DMS153 (cell line): ENCODE data around the gene ST7.
"Not testable (repeated sequence)": the region's sequence is repeated elsewhere in the genome, so short reads cannot be mapped to it uniquely, and the experiment has no call there.

ENCODE experiments used
- DNase-seq: peaks from one replicate; lab custom pipeline; 2025; lab: John Stamatoyannopoulos, UW

The ST7 gene

GRCh38 chr7:116951366-116952292 is 1.7 kb upstream of the ST7 start:
- DNase-seq = no peak

- DNase-seq = no peak
These were observed 498 bp upstream of the ST7 start for GRCh38 chr7:116952635-116953371.

DNA sequence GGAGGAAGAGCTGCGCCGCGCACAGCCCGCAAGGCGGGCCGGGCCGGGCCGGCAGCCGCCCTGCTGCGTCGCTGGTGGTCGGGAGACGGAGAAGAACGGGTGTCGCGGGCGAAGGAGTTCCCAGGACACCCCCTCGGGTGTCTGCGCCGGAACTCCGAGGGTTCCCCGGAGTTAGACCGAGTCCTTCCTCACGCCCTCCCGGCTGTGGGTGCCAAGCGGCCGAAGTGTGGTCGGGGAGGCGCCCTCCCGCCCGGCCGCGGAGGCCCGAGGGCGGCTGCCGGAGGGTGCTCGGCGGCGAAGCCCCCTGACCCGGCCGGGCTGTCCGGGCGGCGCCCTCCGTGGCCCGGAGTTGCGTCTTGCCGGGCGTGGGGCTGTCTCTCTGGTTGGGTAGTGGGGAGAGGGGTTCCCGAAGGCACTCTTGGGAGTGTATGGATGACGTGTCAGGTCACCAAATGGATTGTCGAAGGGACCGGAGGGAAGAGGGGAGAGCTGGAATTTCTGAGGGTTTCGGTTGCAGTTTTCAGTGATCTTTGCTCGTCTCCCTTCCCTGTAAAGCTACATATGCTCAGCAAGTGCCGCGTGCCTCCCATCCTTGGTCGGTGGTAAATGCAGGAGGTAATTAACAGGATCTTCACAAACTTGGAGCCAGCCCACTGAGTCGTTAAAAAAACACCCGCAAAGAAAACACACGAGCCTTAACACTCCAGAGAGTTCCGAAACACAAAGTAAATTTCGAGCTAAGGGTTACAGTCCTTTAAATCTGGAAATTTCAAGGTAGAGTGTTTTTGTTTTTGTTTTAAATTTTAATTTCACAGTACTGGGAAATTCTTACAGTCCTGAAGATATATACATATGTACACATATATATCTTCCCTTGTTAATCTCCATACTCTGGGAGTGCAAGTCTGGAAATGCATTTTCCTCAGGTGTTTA is 871 bp downstream of the ST7 start:
- DNase-seq = peak; percentile 48

GRCh38 chr7:116955340-116955739 is 2.0 kb downstream of the ST7 start:
- DNase-seq = no peak

DNA sequence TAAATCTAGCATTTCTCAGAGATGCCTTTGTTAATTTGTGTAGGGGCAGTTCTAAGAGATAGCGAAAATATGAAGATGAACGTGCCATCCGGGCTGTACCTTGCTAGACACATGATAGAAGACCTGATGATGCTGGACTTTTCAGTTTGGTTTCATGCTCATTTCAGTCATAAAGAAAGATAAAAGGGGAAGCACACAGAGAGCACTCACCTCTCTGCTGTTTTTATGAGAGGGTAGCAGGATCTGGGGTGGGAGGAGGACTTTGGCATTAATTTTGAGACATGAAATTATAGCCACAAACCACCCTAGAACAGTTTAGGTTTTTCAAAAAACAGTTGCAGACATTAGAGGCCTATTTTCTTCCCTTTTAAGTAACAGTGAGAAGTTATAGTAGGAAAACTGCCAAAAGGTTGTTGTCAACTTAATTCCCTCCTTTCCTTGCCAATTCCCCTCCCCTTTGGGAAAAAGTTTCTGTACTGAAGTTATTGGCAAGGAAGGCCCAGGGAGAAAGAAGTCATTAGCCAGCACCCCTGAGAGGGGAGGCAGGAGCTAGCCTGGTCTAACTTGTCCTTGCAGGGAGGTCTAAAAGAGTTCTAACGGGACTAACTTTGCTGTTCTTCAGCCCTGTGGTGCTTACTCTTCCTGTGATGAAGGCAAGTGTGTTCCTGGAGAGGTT is 2.6 kb downstream of the ST7 start:
- no peak for DNase-seq

DNA sequence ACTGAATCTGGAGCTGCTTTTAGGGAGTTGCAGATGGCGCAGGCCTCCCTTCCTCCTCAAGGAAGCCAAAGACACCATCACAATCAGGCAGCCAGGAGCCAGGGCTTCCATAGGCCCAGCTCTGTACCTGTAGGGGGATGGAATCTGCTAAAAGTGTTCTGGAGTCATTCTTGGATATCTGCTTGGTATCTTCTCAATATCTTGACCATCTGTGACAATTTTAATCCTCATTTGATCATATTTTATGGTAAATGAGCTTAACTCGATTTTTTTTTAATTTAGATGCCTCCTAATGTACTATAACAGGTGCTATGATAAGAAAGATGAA is 3.1 kb downstream of the ST7 start:
- no peak for DNase-seq

DNA sequence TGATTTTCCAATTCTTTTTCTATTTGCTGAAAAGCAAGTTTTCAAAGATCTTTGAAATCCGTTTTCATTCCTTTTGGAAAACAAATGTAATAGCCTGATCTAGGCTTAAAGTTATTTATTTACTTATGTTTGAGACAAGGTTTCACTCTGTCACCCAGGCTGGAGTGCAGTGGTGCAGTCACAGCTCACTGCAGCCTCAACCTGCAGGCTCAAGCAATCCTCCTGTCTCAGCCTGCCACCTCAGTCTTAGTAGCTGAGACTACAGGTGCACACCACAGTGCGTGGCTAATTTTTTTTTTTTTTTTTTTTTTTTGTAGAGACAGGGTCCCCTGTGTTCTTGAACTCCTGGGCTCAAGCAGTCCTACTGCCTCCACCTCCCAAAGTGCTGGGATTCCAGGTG is 4.6 kb downstream of the ST7 start:
- DNase-seq = no peak

DNA sequence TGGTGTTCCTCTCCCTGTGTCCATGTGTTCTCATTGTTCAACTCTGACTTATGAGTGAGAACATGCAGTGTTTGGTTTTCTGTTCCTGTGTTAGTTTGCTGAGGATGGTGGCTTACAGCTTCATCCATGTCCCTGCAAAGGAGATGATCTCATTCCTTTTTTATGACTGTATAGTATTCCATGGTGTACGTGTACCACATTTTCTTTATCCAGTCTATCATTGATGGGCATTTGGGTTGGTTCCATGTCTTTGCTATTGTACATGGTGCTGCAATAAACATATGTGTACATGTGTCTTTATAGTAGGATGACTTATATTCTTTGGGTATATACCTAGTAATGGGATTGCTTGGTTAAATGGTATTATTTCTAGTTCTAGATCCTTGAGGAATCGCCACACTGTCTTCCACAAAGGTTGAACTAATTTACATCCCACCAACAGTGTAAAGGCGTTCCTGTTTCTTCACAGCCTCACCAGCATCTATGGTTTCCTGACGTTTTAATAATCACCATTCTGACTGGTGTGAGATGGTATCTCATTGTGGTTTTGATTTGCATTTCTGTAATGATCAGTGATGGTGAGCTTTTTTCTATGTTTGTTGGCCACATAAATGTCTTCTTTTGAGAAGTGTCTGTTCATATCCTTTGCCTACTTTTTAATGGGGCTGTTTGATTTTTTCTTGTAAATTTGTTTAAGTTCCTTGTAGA is 8.8 kb downstream of the ST7 start:
- DNase-seq = not testable (repeated sequence)

GRCh38 chr7:116963234-116963633 is 9.9 kb downstream of the ST7 start:
- no peak for DNase-seq

- no peak for DNase-seq
These were observed 13.3 kb downstream of the ST7 start for GRCh38 chr7:116966601-116967000.

GRCh38 chr7:116967254-116967922 is 14.1 kb downstream of the ST7 start:
- no peak for DNase-seq

- DNase-seq = no peak
These were observed 14.7 kb downstream of the ST7 start for GRCh38 chr7:116967983-116968382.

DNA sequence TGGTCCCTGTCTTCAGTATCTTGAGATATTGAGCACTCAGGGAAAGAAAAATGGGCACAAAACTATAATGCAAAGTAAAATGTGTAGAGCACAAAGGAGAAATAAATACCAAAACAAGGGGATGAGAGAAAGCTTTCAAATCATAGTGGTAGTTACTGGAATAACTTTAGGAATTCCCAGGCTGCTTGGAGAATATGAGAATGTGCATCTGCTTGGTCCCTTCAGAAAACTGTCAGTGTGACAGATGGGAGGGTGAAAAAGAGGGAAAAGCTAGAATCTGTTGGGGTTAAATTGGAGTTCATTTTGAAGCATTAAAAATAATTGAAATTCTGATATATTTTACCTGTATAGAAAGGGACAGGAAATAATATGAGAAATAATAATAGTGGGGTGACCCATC is 15.3 kb downstream of the ST7 start:
- DNase-seq = no peak

DNA sequence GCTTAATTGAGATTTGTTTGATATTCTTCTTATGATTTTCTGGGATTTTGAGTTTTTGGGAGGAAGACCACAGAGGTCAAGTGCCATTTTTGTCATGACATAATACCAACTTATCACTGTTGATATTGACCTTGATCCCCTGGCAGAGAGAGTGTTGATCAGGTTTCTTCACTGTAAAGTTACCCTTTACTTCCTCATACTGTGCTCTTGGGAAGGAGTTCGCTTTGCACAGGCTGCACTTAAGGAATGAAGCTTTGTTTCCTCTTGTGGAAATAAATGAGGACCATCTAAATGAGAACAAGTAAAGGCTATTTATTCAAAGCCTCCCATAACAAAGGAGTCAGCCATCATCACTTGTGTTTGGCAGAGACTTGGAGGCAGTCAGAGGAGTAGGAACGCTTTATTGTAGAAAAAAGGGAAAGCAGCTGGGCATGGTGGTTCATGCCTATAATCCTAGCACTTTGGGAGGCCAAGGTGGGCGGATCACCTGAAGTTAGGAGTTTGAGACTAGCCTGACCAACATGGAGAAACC is 16.1 kb downstream of the ST7 start:
- no peak for DNase-seq

- DNase-seq = no peak
These were observed 17.1 kb downstream of the ST7 start for GRCh38 chr7:116970238-116970910.

DNA sequence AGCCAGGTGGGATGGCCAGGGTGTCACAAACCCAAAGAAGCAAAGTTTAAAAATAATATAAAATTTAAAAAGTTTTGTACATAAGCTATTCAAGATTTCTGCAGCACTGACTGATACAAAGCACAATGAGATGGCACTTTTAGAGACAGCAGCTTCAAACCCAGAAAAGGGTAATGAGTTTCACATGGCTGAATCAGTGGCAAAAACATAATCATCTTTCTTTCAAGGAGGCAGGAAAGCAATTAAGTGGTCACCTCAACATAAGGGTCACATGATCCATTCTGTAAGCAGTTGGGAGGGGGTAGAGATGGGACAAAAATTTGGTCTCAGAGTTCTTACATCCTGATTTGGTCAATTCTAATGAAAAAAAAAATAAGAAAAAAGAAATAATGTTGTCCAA is 17.9 kb downstream of the ST7 start:
- not testable (repeated sequence) for DNase-seq

DNA sequence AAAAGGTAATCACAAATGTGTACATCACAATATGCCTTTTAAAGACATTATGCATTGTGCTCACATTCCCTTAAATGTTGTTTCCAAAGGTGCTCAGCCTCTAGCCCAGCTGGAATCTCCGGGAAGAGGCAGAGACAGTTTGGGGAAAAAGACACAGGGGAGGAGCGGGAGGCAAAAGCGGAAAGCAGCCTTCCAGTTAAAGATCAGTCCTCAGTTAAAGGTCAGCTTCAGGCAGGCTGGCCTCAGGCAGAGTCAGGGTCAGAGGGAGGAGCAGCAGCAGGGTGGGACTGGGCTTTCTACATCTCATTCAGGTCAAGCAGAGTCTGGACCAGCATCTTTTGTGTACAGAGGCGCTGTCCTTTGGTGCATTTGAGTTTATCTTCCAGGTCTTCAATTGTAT is 18.6 kb downstream of the ST7 start:
- no peak for DNase-seq

DNA sequence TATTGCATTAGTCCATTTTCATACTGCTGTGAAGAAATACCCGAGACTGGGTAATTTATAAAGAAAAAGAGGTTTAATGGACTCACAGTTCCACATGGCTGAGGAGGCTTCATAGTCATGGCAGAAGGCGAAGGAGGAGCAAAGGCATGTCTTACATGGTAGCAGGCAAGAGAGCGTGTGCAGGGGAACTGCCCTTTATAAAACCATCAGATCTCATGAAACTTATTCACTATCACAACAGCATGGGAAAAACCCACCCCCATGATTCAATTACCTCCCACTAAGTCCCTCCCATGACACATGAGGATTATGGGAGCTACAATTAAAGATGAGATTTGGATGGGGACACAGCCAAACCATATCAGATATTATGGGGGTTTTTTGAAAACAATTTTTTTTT is 21.7 kb downstream of the ST7 start:
- DNase-seq = not testable (repeated sequence)

DNA sequence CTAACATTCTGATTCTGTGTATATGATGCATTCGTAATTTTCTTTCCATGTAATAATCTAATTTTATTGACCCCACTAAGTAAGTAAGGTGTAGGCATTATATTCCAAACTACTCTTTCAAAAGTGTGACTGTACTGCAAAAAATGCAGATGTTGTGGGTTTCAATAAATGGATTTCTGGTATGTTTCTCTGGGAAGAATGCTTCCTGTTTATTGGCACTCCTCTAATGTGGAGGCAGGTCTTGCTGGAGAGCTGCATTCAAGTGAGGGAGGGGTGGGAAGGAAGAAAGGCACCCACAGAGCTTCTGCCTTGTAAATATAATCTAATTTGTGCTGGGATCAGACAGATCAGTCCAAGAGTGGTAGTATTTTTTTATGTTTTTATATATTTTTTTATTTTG is 23.9 kb downstream of the ST7 start:
- no peak for DNase-seq

GRCh38 chr7:116978006-116978405 is 24.7 kb downstream of the ST7 start:
- DNase-seq = no peak
